ENCODE measurements around the gene HTRA3. TPM values are rescaled to one million over a fixed set of nuclear protein-coding genes. Genes with fewer than 3 reads are reported as not detected.

The HTRA3 gene
- total RNA-seq, 2 experiments from 2014 or later: not detected

DNA sequence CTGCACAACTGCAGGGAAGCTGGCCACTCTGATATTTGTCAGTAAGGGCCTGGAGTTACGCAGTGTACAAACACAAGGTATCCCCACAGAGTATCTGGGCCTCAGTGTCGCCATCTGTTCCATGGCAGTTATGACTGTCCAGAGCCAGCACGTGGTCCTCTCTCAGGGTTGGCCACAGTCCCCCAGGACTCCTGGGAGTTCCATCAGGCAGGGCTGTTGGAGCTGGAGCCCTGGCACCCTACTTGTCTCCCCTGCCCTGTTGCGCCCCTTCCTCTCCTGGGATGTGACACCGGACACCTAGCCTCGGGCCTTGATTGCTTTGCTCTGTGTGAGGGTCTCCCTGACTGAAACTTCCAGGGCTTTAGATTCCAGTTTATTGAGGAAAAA is 8.4 kb downstream of the HTRA3 start:
- no peaks in the 10 kb centered on the region for H3K4me1 Mint-ChIP-seq (ENCODE audit: low read depth)
- CTCF ChIA-PET: no interaction called here
- H3K27ac Mint-ChIP-seq: no peak overlapping the region
- H3K9me3 ChIP-seq (ENCODE audit: control insufficient read depth in 1 of 2, insufficient read depth in 1 of 2, low read length in 2 of 2): no peaks in the 10 kb centered on the region
- no peaks in the 10 kb centered on the region for H3K9me3 Mint-ChIP-seq
- H3K27me3 Mint-ChIP-seq: peaks cover 13% of the 10 kb centered on the region
- ATAC-seq (ENCODE audit: poor library complexity) (no peak), DNase-seq (no peak)
- intact Hi-C loops (cut with DNase I, micrococcal nuclease): no loop called here
- no peaks in the 10 kb centered on the region for H3K27me3 ChIP-seq (ENCODE audit: control insufficient read depth in 1 of 2, insufficient read depth in 2 of 2, low read length in 2 of 2)
- TF ChIP-seq, protein P1, sequence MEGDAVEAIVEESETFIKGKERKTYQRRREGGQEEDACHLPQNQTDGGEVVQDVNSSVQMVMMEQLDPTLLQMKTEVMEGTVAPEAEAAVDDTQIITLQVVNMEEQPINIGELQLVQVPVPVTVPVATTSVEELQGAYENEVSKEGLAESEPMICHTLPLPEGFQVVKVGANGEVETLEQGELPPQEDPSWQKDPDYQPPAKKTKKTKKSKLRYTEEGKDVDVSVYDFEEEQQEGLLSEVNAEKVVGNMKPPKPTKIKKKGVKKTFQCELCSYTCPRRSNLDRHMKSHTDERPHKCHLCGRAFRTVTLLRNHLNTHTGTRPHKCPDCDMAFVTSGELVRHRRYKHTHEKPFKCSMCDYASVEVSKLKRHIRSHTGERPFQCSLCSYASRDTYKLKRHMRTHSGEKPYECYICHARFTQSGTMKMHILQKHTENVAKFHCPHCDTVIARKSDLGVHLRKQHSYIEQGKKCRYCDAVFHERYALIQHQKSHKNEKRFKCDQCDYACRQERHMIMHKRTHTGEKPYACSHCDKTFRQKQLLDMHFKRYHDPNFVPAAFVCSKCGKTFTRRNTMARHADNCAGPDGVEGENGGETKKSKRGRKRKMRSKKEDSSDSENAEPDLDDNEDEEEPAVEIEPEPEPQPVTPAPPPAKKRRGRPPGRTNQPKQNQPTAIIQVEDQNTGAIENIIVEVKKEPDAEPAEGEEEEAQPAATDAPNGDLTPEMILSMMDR (IDR thresholded peaks at IDR 0.05): no peak
- H3K36me3 Mint-ChIP-seq (ENCODE audit: low read depth): no peaks in the 10 kb centered on the region
- POLR2A ChIA-PET: no interaction called here
- H3K4me1 ChIP-seq (ENCODE audit: insufficient read depth, low read length): no peaks in the 10 kb centered on the region
- no peaks in the 10 kb centered on the region for H3K36me3 ChIP-seq (ENCODE audit: insufficient read depth, low read length)
- no peak overlapping the region for H3K27ac ChIP-seq (ENCODE audit: low read depth in 1 of 2, low read length in 2 of 2)
- H3K4me3 Mint-ChIP-seq: no peak overlapping the region
- no peak overlapping the region for H3K4me3 ChIP-seq (ENCODE audit: low read length)

DNA sequence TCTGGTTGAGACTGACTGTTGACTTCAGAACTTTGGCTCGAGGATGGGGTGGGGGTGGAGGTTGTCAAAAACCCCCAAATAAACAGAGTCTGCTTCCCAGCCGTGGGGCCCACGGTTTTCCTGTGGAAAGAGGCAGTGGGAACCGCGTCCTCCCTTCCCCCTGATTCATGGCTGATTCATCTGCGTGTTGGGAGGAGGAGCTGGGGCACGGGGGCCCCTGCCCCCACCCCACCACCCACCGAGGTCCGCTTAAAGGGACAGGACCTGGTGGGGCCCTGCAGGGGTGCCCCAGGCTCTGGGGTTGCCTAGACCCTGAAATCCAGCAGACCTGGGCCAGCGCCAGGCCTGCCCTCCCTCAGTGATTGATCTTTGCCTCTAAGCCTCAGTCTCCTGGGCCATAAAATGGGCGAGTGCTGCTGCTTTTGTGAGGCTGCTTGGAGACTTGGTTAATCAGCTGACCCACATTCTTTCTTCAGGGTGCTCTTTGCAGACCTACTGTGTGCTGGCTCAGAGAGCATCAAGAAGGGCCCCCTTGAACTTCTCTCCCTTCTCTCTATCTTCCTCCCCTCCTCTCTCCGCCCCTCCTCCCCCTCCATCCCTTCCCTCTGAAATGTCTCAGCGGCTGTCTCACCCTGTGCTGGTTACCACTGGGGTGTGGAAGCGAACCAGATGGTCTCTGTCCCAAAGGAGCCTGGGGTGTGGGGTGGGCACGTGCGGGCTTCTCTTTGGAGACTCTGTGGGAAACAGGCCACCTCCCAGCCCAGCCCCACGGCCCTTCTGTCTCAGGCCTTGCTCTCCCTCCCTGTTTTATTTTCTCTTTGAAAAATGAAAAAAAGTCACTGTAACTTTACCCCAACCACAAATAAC is 9.1 kb downstream of the HTRA3 start:
- CTCF ChIA-PET: no interaction called here
- Mint-ChIP-seq H3K36me3 (ENCODE audit: low read depth) (no peaks in the 10 kb centered on the region), H3K9me3 (no peaks in the 10 kb centered on the region), H3K4me1 (ENCODE audit: low read depth) (no peaks in the 10 kb centered on the region), H3K4me3 (no peak overlapping the region), H3K27me3 (peaks cover 10% of the 10 kb centered on the region), H3K27ac (no peak overlapping the region)
- H3K4me1 ChIP-seq (ENCODE audit: insufficient read depth, low read length): no peaks in the 10 kb centered on the region
- ATAC-seq (ENCODE audit: poor library complexity): no peak
- POLR2A ChIA-PET: no interaction called here
- DNase-seq: no peak
- H3K27me3 ChIP-seq (ENCODE audit: control insufficient read depth in 1 of 2, insufficient read depth in 2 of 2, low read length in 2 of 2): no peaks in the 10 kb centered on the region
- intact Hi-C loops (cut with DNase I, micrococcal nuclease): no loop called here
- TF ChIP-seq, protein P1 (IDR thresholded peaks at IDR 0.05): no peak
- H3K9me3 ChIP-seq (ENCODE audit: control insufficient read depth in 1 of 2, insufficient read depth in 1 of 2, low read length in 2 of 2): no peaks in the 10 kb centered on the region
- no peak overlapping the region for H3K4me3 ChIP-seq (ENCODE audit: low read length)
- H3K27ac ChIP-seq (ENCODE audit: low read depth in 1 of 2, low read length in 2 of 2): no peak overlapping the region
- H3K36me3 ChIP-seq (ENCODE audit: insufficient read depth, low read length): no peaks in the 10 kb centered on the region

DNA sequence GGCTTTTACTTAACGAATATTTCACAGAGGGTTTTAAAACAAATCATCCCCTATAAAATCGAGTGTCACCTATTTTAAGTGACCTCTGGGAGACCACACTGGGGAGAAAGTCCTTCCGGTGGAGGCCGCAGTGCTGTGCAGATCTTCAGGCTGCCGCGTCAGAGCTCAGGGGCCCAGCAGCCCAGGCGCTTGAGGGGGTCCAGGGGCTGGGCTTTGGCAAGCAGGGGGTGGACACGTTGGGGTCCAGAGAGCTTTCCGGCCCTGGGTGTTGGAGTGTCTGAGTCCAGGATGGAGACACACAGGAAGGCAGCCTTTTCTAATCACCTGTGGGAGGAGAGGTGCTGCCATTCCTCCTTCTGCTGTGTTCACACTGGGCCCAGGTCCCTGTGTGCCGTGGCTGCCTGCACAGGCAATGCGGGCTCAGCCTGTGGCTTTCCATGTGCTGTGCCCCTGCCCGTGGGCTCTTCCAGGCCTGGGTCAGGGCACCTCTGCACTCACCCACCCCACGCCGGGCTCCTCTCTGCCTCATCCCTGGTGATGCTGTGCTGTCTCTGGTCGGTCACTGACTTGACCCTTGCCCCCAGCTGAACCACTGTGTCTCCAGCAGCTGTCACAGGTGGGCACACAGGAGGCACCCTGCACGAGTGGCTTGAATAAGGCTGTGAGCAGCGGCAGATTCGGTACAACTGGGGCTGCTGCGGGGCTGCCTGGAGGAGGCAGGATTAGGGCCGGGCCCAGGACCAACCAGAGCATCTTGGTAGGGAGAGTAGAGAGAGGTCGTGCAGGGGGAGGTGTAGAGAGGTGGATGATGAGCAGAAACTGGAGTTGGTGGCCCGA is 10.0 kb downstream of the HTRA3 start:
- DNase-seq: no peak

More for the DNA sequence above, 10.0 kb downstream of the HTRA3 start:
- H3K27me3 ChIP-seq (ENCODE audit: control insufficient read depth in 1 of 2, insufficient read depth in 2 of 2, low read length in 2 of 2): no peaks in the 10 kb centered on the region
- TF ChIP-seq, protein P1 (IDR thresholded peaks at IDR 0.05): no peak
- H3K36me3 Mint-ChIP-seq (ENCODE audit: low read depth): no peaks in the 10 kb centered on the region
- H3K36me3 ChIP-seq (ENCODE audit: insufficient read depth, low read length): no peaks in the 10 kb centered on the region
- no peak overlapping the region for H3K27ac ChIP-seq (ENCODE audit: low read depth in 1 of 2, low read length in 2 of 2)
- no peaks in the 10 kb centered on the region for H3K9me3 ChIP-seq (ENCODE audit: control insufficient read depth in 1 of 2, insufficient read depth in 1 of 2, low read length in 2 of 2)
- ATAC-seq (ENCODE audit: poor library complexity): no peak
- ChIA-PET CTCF (no interaction called here), POLR2A (no interaction called here)
- H3K27me3 Mint-ChIP-seq: peaks cover under 1% of the 10 kb centered on the region
- intact Hi-C loops (cut with DNase I, micrococcal nuclease): no loop called here
- no peaks in the 10 kb centered on the region for H3K4me1 ChIP-seq (ENCODE audit: insufficient read depth, low read length)
- no peak overlapping the region for H3K27ac Mint-ChIP-seq
- no peak overlapping the region for H3K4me3 Mint-ChIP-seq
- no peaks in the 10 kb centered on the region for H3K9me3 Mint-ChIP-seq
- H3K4me1 Mint-ChIP-seq (ENCODE audit: low read depth): no peaks in the 10 kb centered on the region
- H3K4me3 ChIP-seq (ENCODE audit: low read length): no peak overlapping the region
